ENCODE data around the gene KCNK6.

The KCNK6 gene

DNA sequence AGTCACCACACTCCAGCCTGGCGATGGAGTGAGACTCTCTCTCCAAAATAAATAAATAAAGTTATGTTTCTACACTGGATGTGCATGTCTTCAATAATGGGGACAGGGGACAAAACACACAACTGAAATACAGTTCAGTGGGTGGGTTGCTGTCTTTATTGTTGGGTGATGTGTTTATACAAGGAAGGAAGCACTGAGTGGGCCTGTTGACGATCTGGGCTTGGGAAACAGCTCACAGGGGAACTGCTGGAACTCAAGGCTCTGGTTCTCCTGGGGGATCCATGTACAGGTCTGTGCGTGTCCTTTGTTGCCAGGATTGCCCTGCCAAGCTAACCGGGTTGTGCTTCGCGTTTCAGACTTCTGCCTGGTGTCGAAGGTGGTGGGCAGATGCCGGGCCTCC lies 36.4 kb upstream of the KCNK6 start:
- H3K9me3 ChIP-seq (ENCODE audit: severe bottlenecking) = no peaks in the 10 kb centered on the region
- H3K27me3 ChIP-seq (ENCODE audit: insufficient read depth, low read depth, severe bottlenecking) = no peaks in the 10 kb centered on the region
- no peak overlapping the region for H3K27ac ChIP-seq
- DNase-seq = no peak
- TF ChIP-seq, protein P1, sequence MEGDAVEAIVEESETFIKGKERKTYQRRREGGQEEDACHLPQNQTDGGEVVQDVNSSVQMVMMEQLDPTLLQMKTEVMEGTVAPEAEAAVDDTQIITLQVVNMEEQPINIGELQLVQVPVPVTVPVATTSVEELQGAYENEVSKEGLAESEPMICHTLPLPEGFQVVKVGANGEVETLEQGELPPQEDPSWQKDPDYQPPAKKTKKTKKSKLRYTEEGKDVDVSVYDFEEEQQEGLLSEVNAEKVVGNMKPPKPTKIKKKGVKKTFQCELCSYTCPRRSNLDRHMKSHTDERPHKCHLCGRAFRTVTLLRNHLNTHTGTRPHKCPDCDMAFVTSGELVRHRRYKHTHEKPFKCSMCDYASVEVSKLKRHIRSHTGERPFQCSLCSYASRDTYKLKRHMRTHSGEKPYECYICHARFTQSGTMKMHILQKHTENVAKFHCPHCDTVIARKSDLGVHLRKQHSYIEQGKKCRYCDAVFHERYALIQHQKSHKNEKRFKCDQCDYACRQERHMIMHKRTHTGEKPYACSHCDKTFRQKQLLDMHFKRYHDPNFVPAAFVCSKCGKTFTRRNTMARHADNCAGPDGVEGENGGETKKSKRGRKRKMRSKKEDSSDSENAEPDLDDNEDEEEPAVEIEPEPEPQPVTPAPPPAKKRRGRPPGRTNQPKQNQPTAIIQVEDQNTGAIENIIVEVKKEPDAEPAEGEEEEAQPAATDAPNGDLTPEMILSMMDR (IDR thresholded peaks at IDR 0.05; ENCODE audit: low read depth, low read length) = no peak
- no peaks in the 10 kb centered on the region for H3K36me3 ChIP-seq
- H3K4me3 ChIP-seq (ENCODE audit: low read depth, low read length) = no peak overlapping the region

DNA sequence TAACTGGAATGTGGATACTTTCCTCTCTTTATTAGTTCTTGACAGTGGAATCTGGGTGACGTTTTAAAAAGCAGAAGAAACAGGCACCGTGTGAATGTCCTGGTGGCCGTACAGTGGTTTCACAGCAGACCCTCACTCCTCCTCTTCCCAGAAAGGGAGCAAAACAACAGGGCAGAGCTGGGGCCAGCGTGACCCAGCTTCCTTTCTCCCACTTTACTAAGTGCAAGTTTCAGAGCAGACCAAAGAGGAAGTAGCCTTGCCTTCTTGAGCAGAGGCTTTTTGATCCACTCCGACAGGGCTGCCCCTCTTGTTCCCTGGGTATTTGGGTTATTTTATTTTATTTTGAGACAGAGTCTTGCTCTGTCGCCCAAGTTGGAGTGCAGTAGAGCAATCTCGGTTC lies 35.2 kb upstream of the KCNK6 start:
- TF ChIP-seq, protein P1 (IDR thresholded peaks at IDR 0.05; ENCODE audit: low read depth, low read length) = no peak
- no peak for DNase-seq
- Histone ChIP-seq H3K4me3 (ENCODE audit: low read depth, low read length) (no peak overlapping the region), H3K36me3 (no peaks in the 10 kb centered on the region), H3K27ac (no peak overlapping the region), H3K9me3 (ENCODE audit: severe bottlenecking) (no peaks in the 10 kb centered on the region), H3K27me3 (ENCODE audit: insufficient read depth, low read depth, severe bottlenecking) (no peaks in the 10 kb centered on the region)

DNA sequence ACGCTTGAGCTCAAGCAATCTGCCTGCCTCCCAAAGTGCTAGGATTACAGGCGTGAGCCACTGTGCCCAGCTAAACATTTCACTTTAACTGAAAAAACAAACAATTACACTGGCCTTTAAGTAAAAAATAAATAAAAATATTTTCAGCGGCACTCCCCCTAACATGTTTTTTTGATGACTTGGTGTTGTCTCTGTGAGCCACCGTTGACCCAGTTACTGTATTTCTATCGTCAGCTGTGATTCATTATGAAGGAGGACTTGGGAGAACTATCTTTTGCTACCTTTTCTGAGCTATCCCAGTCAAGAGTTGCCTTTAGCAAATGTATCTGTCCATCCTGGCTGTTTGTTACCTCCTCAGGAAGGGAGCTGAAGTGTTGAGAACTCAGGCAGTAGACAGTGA lies 34.1 kb upstream of the KCNK6 start:
- Histone ChIP-seq H3K27me3 (ENCODE audit: insufficient read depth, low read depth, severe bottlenecking) (no peaks in the 10 kb centered on the region), H3K27ac (no peak overlapping the region), H3K9me3 (ENCODE audit: severe bottlenecking) (no peaks in the 10 kb centered on the region), H3K4me3 (ENCODE audit: low read depth, low read length) (no peak overlapping the region), H3K36me3 (no peaks in the 10 kb centered on the region)
- TF ChIP-seq, protein P1 (IDR thresholded peaks at IDR 0.05; ENCODE audit: low read depth, low read length) = no peak
- no peak for DNase-seq

DNA sequence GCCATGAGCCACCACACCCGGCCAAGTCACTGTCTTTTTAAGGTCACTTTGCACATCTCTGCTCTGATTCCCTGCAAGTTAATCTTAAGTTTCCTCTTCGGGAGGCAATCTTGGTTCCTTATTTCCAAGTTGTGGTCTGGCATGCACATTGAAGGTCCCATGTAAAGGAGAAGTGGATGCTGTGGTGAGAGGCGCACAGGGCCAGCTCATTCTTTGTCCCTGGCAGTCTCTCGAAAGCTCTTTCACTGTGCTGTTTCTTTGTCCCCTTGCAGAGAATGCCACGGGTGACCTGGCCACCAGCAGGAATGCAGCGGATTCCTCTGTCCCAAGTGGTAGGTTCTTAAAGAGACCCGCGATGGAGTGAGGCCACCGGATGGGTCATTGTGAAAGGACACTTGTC lies 32.0 kb upstream of the KCNK6 start:
- H3K36me3 ChIP-seq = no peaks in the 10 kb centered on the region
- no peaks in the 10 kb centered on the region for H3K9me3 ChIP-seq (ENCODE audit: severe bottlenecking)
- TF ChIP-seq, protein P1 (IDR thresholded peaks at IDR 0.05; ENCODE audit: low read depth, low read length) = no peak
- no peaks in the 10 kb centered on the region for H3K27me3 ChIP-seq (ENCODE audit: insufficient read depth, low read depth, severe bottlenecking)
- no peak overlapping the region for H3K4me3 ChIP-seq (ENCODE audit: low read depth, low read length)
- no peak overlapping the region for H3K27ac ChIP-seq
- no peak for DNase-seq

DNA sequence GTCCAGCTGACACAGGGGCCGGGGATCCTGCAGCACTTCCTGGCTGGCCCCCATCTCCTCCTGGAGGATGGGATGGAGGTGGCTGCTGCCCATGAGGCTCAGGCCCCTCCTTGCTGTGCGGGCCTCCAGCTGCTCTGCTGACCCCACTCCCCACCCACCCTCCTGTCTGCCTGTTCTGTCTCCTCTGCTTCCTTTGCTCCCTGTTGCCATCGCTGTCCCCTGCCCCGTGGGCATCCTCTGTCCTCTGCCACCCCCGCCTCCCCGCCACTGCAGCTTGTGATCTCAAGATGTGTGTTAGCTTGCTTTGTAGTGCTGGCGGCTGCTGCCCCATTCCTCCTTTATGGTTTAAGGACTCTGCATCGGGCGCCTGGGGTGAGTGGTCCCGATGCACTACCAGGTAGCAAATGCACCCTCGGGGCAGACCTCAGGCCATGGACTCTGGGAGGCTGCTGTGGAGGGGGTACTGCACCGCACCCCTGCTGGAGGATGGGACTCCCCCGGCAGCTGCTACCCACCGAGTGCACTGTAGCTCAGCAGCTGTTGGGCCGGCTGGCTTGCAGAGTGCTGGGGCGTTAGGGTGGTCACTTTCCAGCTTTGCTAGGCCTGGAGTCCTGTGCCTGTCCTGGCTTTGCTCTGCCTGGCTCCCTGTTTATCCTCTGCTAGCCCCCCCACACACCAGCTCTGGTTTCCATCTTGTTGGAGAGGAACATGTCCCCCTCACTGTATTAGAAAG lies 31.4 kb upstream of the KCNK6 start:
- Histone ChIP-seq H3K27ac (no peak overlapping the region), H3K36me3 (no peaks in the 10 kb centered on the region), H3K9me3 (ENCODE audit: severe bottlenecking) (no peaks in the 10 kb centered on the region), H3K4me3 (ENCODE audit: low read depth, low read length) (no peak overlapping the region), H3K27me3 (ENCODE audit: insufficient read depth, low read depth, severe bottlenecking) (no peaks in the 10 kb centered on the region)
- DNase-seq = no peak
- TF ChIP-seq, protein P1 (IDR thresholded peaks at IDR 0.05; ENCODE audit: low read depth, low read length) = no peak

DNA sequence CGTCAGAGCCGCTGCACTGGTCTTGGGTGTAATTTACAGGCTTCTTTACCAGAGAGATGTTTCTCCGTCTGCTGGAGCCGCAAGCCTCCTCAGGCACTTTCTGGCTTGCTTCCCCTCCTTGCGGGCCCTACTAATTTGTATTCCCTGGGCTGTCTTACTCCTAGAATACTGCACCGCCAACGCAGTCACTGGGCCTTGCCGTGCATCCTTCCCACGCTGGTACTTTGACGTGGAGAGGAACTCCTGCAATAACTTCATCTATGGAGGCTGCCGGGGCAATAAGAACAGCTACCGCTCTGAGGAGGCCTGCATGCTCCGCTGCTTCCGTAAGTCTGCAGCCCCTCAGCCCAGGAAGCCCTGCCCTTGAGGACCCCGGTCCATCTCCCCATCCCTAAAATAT lies 29.7 kb upstream of the KCNK6 start:
- H3K36me3 ChIP-seq = no peaks in the 10 kb centered on the region
- no peaks in the 10 kb centered on the region for H3K9me3 ChIP-seq (ENCODE audit: severe bottlenecking)
- no peak overlapping the region for H3K4me3 ChIP-seq (ENCODE audit: low read depth, low read length)
- H3K27me3 ChIP-seq (ENCODE audit: insufficient read depth, low read depth, severe bottlenecking) = no peaks in the 10 kb centered on the region
- TF ChIP-seq, protein P1 (IDR thresholded peaks at IDR 0.05; ENCODE audit: low read depth, low read length) = no peak
- no peak overlapping the region for H3K27ac ChIP-seq
- DNase-seq = no peak

All from WERI-Rb-1 (cell line).